Astrocyte (in vitro differentiated cells and primary cell): ENCODE results near the gene HOXD12. TPM values are rescaled to one million over a fixed set of nuclear protein-coding genes. Genes with fewer than 3 reads are reported as not detected.
A peak's percentile ranks its signal among the peaks of the same experiment; 100 is the strongest.

ENCODE experiments used
- DNase-seq: peaks from one replicate; pipeline ENCODE4 v3.0.0-alpha.2; 2010; ENCODE audit warnings: low read depth
- FAIRE-seq: peaks from 2 replicates; lab custom pipeline; 2011; peaks lifted over from hg19 to GRCh38; lab: Jason Lieb, UNC
- H2AFZ ChIP-seq: 2 replicates; pipeline ENCODE4 v1.6.0; 2012; ENCODE audit warnings: low read depth, low read length, inconsistent platforms
- H3K27ac ChIP-seq: 2 replicates; pipeline ENCODE4 v1.5.1; 2011; ENCODE audit warnings: low read depth, low read length, inconsistent platforms
- H3K27me3 ChIP-seq: 2 replicates; pipeline ENCODE4 v1.6.0; 2011; ENCODE audit warnings: low read length, inconsistent platforms; ENCODE audit not compliant: insufficient read depth
- H3K36me3 ChIP-seq: 2 replicates; pipeline ENCODE4 v1.5.1; 2011; ENCODE audit warnings: low read length, inconsistent platforms; ENCODE audit not compliant: insufficient read depth
- H3K4me1 ChIP-seq: 2 replicates; pipeline ENCODE4 v1.5.1; 2011; ENCODE audit warnings: low read length, inconsistent platforms; ENCODE audit not compliant: insufficient read depth
- H3K4me2 ChIP-seq: 2 replicates; pipeline ENCODE4 v1.6.0; 2012; ENCODE audit warnings: low read length, inconsistent platforms
- H3K4me3 ChIP-seq: 2 replicates; pipeline ENCODE4 v1.5.1; 2011; ENCODE audit warnings: low read depth, mild to moderate bottlenecking, low read length, inconsistent platforms; ENCODE audit not compliant: insufficient read depth
- H3K79me2 ChIP-seq: 2 replicates; pipeline ENCODE4 v1.6.0; 2012; ENCODE audit warnings: mild to moderate bottlenecking, low read length, inconsistent platforms; ENCODE audit not compliant: insufficient read depth
- H3K9ac ChIP-seq: 2 replicates; pipeline ENCODE4 v1.6.0; 2012; ENCODE audit warnings: mild to moderate bottlenecking, low read length, inconsistent platforms
- H3K9me3 ChIP-seq: 2 replicates; pipeline ENCODE4 v1.5.1; 2012; ENCODE audit warnings: low read depth, mild to moderate bottlenecking, low read length, inconsistent platforms; ENCODE audit not compliant: insufficient read depth
- H4K20me1 ChIP-seq: 2 replicates; pipeline ENCODE4 v1.6.0; 2012; ENCODE audit warnings: low read length, inconsistent platforms; ENCODE audit not compliant: insufficient read depth
- H3K27ac Mint-ChIP-seq: one replicate; pipeline ENCODE4 v1.8.0; 2021; ENCODE audit warnings: mild to moderate bottlenecking, mixed read lengths; ENCODE audit not compliant: unreplicated experiment
- H3K27me3 Mint-ChIP-seq: one replicate; pipeline ENCODE4 v1.8.0; 2021; ENCODE audit warnings: low read depth, mixed read lengths; ENCODE audit not compliant: unreplicated experiment
- H3K36me3 Mint-ChIP-seq: one replicate; pipeline ENCODE4 v1.8.0; 2021; ENCODE audit warnings: low read depth, mixed read lengths; ENCODE audit not compliant: unreplicated experiment
- H3K4me1 Mint-ChIP-seq: one replicate; pipeline ENCODE4 v1.8.0; 2021; ENCODE audit warnings: low read depth, mixed read lengths; ENCODE audit not compliant: unreplicated experiment
- H3K4me3 Mint-ChIP-seq: one replicate; pipeline ENCODE4 v1.8.0; 2021; ENCODE audit warnings: mild to moderate bottlenecking, moderate library complexity, mixed read lengths; ENCODE audit not compliant: unreplicated experiment
- H3K9me3 Mint-ChIP-seq: one replicate; pipeline ENCODE4 v1.8.0; 2021; ENCODE audit warnings: mild to moderate bottlenecking, mixed read lengths; ENCODE audit not compliant: unreplicated experiment
- EZH2 ChIP-seq: IDR thresholded peaks from 2 replicates; pipeline ENCODE4 v1.6.1; 2012; ENCODE audit warnings: mild to moderate bottlenecking, low read length, inconsistent platforms; ENCODE audit not compliant: insufficient read depth
- total RNA-seq: library from RNA; stranded (reverse); gene quantifications from 2 replicates; pipeline ENCODE4 v1.2.1, GENCODE V29; 2021
- TF ChIP-seq, protein P1 (sequence below): IDR thresholded peaks from 2 replicates; pipeline ENCODE4 v1.5.1; 2011; ENCODE audit warnings: low read depth, mild to moderate bottlenecking, inconsistent platforms, low read length, moderate library complexity; ENCODE audit not compliant: insufficient read depth

Gene HOXD12
- total RNA-seq, 1 donor from 2014 or later, result not detected

DNA sequence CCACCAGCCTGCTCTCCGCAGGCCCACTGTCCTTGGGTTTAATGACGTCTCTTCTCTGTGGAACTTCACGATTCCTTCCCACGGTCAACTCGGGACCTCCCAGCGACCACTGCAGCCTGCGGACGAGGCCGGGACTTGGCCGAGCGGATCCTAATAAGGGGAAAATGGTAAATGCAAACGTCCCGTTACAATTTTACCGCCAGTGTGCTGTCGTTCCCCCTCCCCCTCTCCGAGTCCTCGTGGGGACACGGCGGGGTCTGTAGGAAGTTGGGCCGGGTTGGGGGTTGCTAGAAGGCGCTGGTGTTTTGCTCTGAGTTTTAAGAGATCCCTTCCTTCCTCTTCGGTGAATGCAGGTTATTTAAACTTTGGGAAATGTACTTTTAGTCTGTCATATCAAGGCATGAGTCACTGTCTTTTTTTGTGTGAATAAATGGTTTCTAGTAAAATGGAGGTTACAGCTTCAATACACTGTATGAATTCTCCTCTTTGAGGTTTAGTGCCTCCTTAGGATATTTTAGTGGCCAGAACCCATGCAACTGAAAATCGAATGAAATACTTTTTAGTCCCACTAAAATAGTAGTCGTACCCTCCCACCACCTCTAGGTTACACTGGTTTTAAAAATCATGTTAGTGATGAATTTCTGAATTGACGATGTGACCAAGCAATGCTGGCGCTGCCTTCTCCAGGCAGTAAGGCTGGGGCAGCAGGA is 9.8 kb downstream of the HOXD12 start:
- no peak for FAIRE-seq
- peaks cover 87% of the 10 kb centered on the region for H3K27me3 ChIP-seq

DNA sequence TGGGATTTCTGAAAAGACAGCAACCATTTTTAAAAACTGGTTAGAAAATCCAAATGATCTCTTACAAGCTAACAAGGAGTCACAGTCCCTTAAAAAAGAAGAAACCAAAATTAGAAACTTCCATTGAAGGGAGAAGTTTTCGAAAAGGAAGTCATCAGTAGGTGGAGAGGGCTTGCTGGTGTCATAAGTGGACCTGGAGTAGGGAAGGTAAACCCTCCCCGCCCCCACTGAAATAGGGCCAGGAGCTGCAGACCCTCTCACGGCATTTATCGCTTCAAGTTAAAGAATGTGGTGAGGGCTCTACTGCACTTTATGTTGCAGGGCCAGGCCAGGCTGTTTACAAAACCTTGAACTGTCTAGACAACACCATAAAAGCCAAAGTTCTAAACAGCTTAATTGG is 10.4 kb downstream of the HOXD12 start:
- Histone ChIP-seq H3K27ac (no peak overlapping the region), H3K27me3 (peaks cover 87% of the 10 kb centered on the region), H3K36me3 (no peaks in the 10 kb centered on the region), H3K4me1 (no peaks in the 10 kb centered on the region), H4K20me1 (peaks cover 4% of the 10 kb centered on the region), H3K4me3 (no peak overlapping the region), H3K79me2 (no peaks in the 10 kb centered on the region), H3K9ac (no peak overlapping the region), H2AFZ (no peak overlapping the region), H3K4me2 (no peak overlapping the region), H3K9me3 (peaks cover 4% of the 10 kb centered on the region)
- TF ChIP-seq, protein P1, sequence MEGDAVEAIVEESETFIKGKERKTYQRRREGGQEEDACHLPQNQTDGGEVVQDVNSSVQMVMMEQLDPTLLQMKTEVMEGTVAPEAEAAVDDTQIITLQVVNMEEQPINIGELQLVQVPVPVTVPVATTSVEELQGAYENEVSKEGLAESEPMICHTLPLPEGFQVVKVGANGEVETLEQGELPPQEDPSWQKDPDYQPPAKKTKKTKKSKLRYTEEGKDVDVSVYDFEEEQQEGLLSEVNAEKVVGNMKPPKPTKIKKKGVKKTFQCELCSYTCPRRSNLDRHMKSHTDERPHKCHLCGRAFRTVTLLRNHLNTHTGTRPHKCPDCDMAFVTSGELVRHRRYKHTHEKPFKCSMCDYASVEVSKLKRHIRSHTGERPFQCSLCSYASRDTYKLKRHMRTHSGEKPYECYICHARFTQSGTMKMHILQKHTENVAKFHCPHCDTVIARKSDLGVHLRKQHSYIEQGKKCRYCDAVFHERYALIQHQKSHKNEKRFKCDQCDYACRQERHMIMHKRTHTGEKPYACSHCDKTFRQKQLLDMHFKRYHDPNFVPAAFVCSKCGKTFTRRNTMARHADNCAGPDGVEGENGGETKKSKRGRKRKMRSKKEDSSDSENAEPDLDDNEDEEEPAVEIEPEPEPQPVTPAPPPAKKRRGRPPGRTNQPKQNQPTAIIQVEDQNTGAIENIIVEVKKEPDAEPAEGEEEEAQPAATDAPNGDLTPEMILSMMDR, result no peak
- no peak for TF ChIP-seq EZH2
- Mint-ChIP-seq H3K27ac (no peak overlapping the region), H3K27me3 (peaks cover 80% of the 10 kb centered on the region), H3K4me3 (no peak overlapping the region), H3K9me3 (peaks cover 16% of the 10 kb centered on the region), H3K4me1 (peaks cover 2% of the 10 kb centered on the region), H3K36me3 (no peaks in the 10 kb centered on the region)
- FAIRE-seq (no peak), DNase-seq (no peak)

More for the DNA sequence above, 9.8 kb downstream of the HOXD12 start:
- Mint-ChIP-seq H3K36me3 (no peaks in the 10 kb centered on the region), H3K27me3 (peaks cover 80% of the 10 kb centered on the region), H3K27ac (peak overlapping the region; percentile 48), H3K4me1 (peaks cover 2% of the 10 kb centered on the region), H3K4me3 (no peak overlapping the region), H3K9me3 (peaks cover 16% of the 10 kb centered on the region)
- Histone ChIP-seq H3K4me2 (no peak overlapping the region), H2AFZ (no peak overlapping the region), H3K9ac (no peak overlapping the region), H3K79me2 (no peaks in the 10 kb centered on the region), H4K20me1 (peaks cover 4% of the 10 kb centered on the region), H3K36me3 (no peaks in the 10 kb centered on the region), H3K4me1 (no peaks in the 10 kb centered on the region), H3K27ac (no peak overlapping the region), H3K4me3 (no peak overlapping the region), H3K9me3 (peaks cover 4% of the 10 kb centered on the region)
- peak; percentile 42 for TF ChIP-seq EZH2
- TF ChIP-seq, protein P1, result no peak
- DNase-seq, result no peak
